SIG-M5 (cell line): ENCODE data around the gene BLTP3B.
"Not testable (repeated sequence)": the region's sequence is repeated elsewhere in the genome, so short reads cannot be mapped to it uniquely, and the experiment has no call there.

ENCODE experiments used
- DNase-seq: peaks from one replicate; lab custom pipeline; 2025; lab: John Stamatoyannopoulos, UW

Gene BLTP3B

GRCh38 chr12:100142851-100143559, at the start of gene BLTP3B:
BLTP3B (minus strand) TSS chr12:100142874; CDS start chr12:100142635, 239 bp downstream.
- DNase-seq, result no peak

GRCh38 chr12:100189636-100190394, 47.1 kb upstream of the BLTP3B start:
- DNase-seq, result no peak

GRCh38 chr12:100188888-100189635, 46.4 kb upstream of the BLTP3B start:
- DNase-seq, result not testable (repeated sequence)

GRCh38 chr12:100187857-100188519, 45.3 kb upstream of the BLTP3B start:
- DNase-seq, result no peak

GRCh38 chr12:100187068-100187467, 44.4 kb upstream of the BLTP3B start:
- no peak for DNase-seq

GRCh38 chr12:100186071-100186470, 43.4 kb upstream of the BLTP3B start:
- DNase-seq, result no peak

- no peak for DNase-seq
Observed at GRCh38 chr12:100185361-100185894, 42.8 kb upstream of the BLTP3B start.

- DNase-seq, result no peak
Observed at GRCh38 chr12:100184549-100185145, 42.0 kb upstream of the BLTP3B start.

- DNase-seq, result no peak
Observed at GRCh38 chr12:100179252-100179651, 36.6 kb upstream of the BLTP3B start.

GRCh38 chr12:100176493-100176892, 33.8 kb upstream of the BLTP3B start:
- not testable (repeated sequence) for DNase-seq

- DNase-seq, result no peak
Observed at GRCh38 chr12:100174495-100174894, 31.8 kb upstream of the BLTP3B start.

- no peak for DNase-seq
Observed at GRCh38 chr12:100173111-100173510, 30.4 kb upstream of the BLTP3B start.

- DNase-seq, result no peak
Observed at GRCh38 chr12:100171248-100171647, 28.6 kb upstream of the BLTP3B start.

GRCh38 chr12:100170313-100170858, 27.7 kb upstream of the BLTP3B start:
- no peak for DNase-seq

GRCh38 chr12:100169345-100169744, 26.7 kb upstream of the BLTP3B start:
- no peak for DNase-seq

- no peak for DNase-seq
Observed at GRCh38 chr12:100168562-100168961, 25.9 kb upstream of the BLTP3B start.

- no peak for DNase-seq
Observed at GRCh38 chr12:100166232-100166631, 23.6 kb upstream of the BLTP3B start.

GRCh38 chr12:100165356-100165755, 22.7 kb upstream of the BLTP3B start:
- DNase-seq, result no peak

GRCh38 chr12:100164153-100164704, 21.6 kb upstream of the BLTP3B start:
- no peak for DNase-seq

GRCh38 chr12:100163416-100164152, 20.9 kb upstream of the BLTP3B start:
- DNase-seq, result no peak
